Measurements from ENCODE around the gene ZNF267.
"Not testable (repeated sequence)": the region's sequence is repeated elsewhere in the genome, so short reads cannot be mapped to it uniquely, and the experiment has no call there.

ZNF267 gene

DNA sequence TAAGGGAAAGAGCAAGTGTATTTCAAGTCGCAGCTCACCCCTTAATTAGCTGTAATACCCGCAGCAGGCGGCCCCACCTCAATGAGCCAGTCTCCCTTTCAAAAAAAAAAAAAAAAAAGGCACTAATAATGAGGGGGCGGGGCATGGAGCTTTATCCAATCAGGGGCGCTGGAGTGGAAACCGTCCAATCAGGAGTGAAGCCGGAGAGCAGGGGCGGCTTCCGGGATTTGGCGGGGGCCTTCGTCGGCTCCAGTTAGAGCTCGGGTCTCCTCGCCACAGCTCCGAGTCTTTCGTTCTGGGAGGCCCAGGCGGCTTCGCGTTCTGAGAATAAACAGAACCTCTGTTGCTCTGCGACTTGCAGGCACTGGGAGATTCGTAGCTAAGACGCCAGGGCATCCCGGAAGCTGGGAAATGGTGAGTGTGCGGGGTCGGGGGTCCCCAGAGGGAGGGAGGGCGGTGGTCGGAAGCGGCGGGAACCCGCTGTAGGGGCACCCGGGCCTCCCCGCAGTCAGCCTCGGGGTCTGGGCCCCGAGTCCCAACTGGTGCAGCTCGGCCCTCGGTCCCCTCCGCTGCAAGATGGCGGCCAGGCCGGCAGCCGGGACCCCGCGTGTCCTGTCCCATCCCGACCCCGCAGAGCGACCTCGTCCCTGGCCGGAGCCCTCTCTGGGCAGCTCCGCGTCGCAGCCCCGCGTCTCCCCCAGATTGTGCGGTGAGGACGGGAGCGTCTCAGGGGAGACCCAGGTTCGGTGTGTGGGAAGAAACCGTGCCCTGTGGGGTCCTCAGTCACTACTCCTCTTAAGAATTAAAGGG, at the start of gene ZNF267:
Gene ZNF267, plus strand, starts transcription at position 252 of the 810 bp plus-strand sequence. Its CDS starts 160 bp downstream, at position 412.
- Mint-ChIP-seq H3K36me3 (ENCODE audit: low read depth) (peaks cover 51% of the 10 kb centered on the region), H3K27ac (peak within 1 kb of the TSS; percentile 97), H3K4me3 (peak within 1 kb of the TSS; percentile 88), H3K27me3 (no peaks in the 10 kb centered on the region), H3K4me1 (ENCODE audit: low read depth) (peaks cover 76% of the 10 kb centered on the region), H3K9me3 (peaks cover 11% of the 10 kb centered on the region)
- peak; percentile 90 for DNase-seq

DNA sequence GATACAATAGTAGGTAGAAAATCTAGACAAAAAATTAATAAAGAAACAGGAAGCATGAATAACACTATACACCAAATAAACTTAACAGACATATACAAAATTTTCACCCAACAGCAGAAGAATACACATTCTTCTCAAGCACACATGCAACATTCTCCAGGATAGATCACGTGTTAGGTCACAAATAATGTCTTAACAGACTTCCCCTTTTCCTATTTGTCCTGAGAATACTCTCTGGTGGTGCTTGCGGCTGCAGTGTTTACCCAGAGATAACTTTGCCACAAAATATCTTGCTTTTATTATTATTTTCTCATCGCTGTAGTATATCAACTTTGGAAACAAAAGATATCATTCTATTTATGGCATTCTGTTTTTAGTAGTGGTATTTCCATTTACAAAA, 40.6 kb upstream of the ZNF267 start:
- DNase-seq: no peak
- Mint-ChIP-seq H3K9me3 (peaks cover 25% of the 10 kb centered on the region), H3K27ac (no peak overlapping the region), H3K27me3 (peaks cover 10% of the 10 kb centered on the region), H3K4me1 (ENCODE audit: low read depth) (no peaks in the 10 kb centered on the region), H3K4me3 (no peak overlapping the region), H3K36me3 (ENCODE audit: low read depth) (peaks cover 2% of the 10 kb centered on the region)

DNA sequence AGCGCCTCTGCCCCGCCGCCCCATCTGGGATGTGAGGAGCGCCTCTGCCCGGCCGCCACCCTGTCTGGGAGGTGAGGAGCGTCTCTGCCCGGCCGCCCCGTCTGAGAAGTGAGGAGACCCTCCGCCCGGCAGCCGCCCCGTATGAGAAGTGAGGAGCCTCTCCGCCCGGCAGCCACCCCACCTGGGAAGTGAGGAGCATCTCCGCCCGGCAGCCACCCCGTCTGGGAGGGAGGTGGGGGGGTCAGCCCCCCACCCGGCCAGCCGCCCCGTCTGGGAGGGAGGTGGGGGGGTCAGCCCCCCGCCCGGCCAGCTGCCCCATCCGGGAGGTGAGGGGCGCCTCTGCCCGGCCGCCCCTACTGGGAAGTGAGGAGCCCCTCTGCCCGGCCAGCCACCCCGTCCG, 37.2 kb upstream of the ZNF267 start:
- peaks cover 13% of the 10 kb centered on the region for H3K27me3 Mint-ChIP-seq
- H3K4me3 Mint-ChIP-seq; H3K36me3 Mint-ChIP-seq (ENCODE audit: low read depth); H3K4me1 Mint-ChIP-seq (ENCODE audit: low read depth); H3K27ac Mint-ChIP-seq; DNase-seq: not testable (repeated sequence)
- H3K9me3 Mint-ChIP-seq: peaks cover 33% of the 10 kb centered on the region

DNA sequence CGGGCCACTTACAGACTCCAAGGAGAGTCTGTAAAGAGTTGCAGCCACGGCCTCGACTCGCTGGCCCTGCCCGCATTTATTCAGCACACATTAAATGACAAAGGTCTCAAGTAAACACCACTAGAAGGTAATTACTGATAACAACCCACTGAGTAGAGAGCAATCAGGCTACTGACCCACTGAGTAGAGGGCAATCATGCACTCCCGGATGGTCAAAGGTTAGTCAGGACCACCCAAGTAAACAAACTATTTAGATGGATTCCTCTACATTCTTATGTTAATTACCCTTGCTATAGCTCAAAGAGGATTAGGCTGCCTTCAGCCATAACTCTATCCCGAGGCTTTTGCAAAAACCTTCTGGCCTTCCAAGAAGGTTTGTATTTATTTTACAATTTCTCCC, 30.7 kb upstream of the ZNF267 start:
- Mint-ChIP-seq H3K4me1 (ENCODE audit: low read depth) (no peaks in the 10 kb centered on the region), H3K27ac (no peak overlapping the region), H3K27me3 (peaks cover 26% of the 10 kb centered on the region), H3K36me3 (ENCODE audit: low read depth) (peaks cover 5% of the 10 kb centered on the region), H3K4me3 (no peak overlapping the region), H3K9me3 (peaks cover 46% of the 10 kb centered on the region)
- DNase-seq: no peak

DNA sequence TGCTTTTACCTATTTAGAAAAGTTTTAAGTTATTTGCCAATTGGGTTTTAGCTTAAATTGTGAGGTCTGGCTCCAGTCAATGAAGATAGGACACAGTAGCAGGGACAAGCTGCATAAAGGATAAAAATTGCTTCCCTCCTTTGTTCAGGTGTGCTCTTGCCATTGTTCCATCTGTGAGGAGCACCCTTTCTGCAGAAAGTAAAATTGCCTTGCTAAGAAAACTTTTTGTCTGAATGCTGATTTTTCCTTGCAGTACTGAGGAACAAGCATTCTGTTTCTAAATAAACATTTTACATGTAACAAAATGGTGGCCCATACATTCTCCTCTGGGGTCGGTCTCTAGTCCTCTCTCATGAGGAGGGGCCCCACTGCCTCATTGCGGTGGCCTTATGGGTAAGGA, 25.0 kb upstream of the ZNF267 start:
- not testable (repeated sequence) for H3K4me3 Mint-ChIP-seq; H3K27ac Mint-ChIP-seq; H3K27me3 Mint-ChIP-seq; DNase-seq; H3K4me1 Mint-ChIP-seq (ENCODE audit: low read depth)
- Mint-ChIP-seq H3K36me3 (ENCODE audit: low read depth) (peaks cover 10% of the 10 kb centered on the region), H3K9me3 (peaks cover 39% of the 10 kb centered on the region)

DNA sequence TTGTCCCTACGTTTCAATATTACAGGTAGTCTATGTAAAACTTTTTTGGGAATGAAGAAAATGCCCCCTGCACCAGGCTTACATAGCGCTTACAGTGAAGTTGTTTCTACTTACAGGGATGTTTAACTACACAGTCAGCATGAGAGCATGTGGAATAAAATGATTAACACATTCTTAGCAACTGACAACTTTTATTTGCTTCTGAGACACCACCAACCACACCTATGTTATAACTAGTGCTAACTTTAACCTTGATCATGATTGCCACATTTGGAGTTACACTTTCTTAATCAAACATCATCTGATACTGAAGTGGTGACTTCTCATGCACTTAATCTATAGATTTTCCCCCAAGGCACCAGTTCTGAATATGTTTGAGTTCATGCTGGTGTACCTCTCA, 20.3 kb upstream of the ZNF267 start:
- H3K9me3 Mint-ChIP-seq: peaks cover 16% of the 10 kb centered on the region
- H3K27ac Mint-ChIP-seq: no peak overlapping the region
- DNase-seq: no peak
- peaks cover 5% of the 10 kb centered on the region for H3K36me3 Mint-ChIP-seq (ENCODE audit: low read depth)
- no peaks in the 10 kb centered on the region for H3K4me1 Mint-ChIP-seq (ENCODE audit: low read depth)
- no peak overlapping the region for H3K4me3 Mint-ChIP-seq
- H3K27me3 Mint-ChIP-seq: no peaks in the 10 kb centered on the region

DNA sequence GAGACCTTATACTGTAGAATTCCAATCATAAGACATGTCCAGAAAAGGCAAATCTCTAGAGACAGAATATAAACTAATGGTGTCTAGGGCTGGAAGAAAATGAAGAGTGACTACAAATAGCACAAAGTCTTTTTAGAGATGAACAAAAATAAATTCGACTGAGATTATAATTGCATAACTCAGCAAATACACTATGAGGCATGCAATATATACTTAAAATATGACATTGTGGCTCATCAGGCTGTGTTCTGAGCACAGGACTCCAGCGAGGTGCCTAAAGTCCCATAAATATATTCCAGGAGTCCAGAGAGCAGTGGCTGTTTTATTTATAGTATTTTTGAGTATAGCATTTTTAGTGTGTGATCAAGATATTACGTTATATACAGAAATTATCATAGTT, 13.1 kb upstream of the ZNF267 start:
- H3K36me3 Mint-ChIP-seq (ENCODE audit: low read depth): no peaks in the 10 kb centered on the region
- no peak overlapping the region for H3K27ac Mint-ChIP-seq
- no peak for DNase-seq
- no peaks in the 10 kb centered on the region for H3K9me3 Mint-ChIP-seq
- peaks cover 37% of the 10 kb centered on the region for H3K4me1 Mint-ChIP-seq (ENCODE audit: low read depth)
- H3K4me3 Mint-ChIP-seq: no peak overlapping the region
- H3K27me3 Mint-ChIP-seq: no peaks in the 10 kb centered on the region

DNA sequence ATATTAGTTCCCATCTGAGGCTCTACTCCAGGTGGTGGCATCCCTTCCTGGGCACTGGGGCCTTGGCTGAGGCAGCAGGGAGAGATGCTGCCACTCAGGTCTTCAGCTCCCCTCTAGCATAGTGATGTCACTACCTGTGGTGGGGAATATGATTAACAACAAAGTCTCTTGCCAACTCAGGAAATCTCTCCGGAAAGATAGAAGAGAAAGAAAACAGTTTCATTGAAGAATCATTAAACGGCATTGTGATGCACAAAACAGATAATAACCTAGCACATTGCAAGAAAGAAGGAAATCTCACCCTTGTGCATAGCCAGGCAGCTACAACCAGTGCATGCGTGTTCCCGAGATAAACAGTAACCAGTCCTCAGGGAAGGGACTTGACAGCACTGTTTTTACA, 12.2 kb upstream of the ZNF267 start:
- DNase-seq: no peak
- Mint-ChIP-seq H3K4me3 (no peak overlapping the region), H3K27ac (peak overlapping the region; percentile 5), H3K27me3 (no peaks in the 10 kb centered on the region), H3K9me3 (no peaks in the 10 kb centered on the region), H3K4me1 (ENCODE audit: low read depth) (peaks cover 37% of the 10 kb centered on the region), H3K36me3 (ENCODE audit: low read depth) (no peaks in the 10 kb centered on the region)

DNA sequence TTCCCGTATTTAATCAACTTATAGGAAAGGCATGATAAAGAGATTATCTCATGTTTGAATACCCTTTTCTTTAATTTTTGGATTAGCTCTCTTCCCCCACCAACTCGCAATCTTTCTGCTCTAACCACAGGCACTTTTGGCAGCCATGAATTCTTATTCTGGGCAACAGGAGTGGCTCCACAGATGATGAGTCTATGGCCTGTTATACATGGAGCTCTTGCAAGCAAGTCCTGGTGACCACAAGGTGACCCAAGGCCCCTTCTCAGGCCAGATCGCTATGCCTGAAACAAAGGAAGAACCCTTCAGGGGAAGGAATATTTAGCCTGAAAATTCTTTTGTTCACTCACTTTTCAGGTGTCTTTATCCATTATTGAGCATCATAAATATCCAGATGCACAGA, 10.8 kb upstream of the ZNF267 start:
- peaks cover 37% of the 10 kb centered on the region for H3K4me1 Mint-ChIP-seq (ENCODE audit: low read depth)

DNA sequence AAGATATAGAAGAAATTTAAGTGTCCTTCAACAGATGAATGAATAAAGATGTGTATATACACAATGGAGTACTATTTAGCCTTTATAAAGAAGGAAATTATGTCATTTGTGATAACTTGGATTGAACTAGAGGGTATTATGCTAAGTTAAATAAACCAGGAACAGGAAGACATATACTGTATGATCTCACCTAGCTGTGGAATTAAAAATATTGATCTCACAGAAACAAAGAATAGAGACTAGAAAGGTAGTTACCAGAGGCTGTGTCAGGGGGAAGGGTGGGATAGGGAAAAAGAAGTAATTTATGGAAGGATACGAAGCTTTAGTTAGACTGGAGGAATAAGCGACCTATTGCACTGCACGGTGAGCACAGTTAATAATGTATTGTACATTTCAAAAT, 5.4 kb upstream of the ZNF267 start:
- Mint-ChIP-seq H3K4me1 (ENCODE audit: low read depth) (peaks cover 53% of the 10 kb centered on the region), H3K9me3 (peaks cover 11% of the 10 kb centered on the region), H3K36me3 (ENCODE audit: low read depth) (no peaks in the 10 kb centered on the region), H3K27me3 (no peaks in the 10 kb centered on the region), H3K4me3 (no peak overlapping the region), H3K27ac (peak overlapping the region; percentile 98)
- no peak for DNase-seq

More for the DNA sequence above, 10.8 kb upstream of the ZNF267 start:
- no peaks in the 10 kb centered on the region for H3K36me3 Mint-ChIP-seq (ENCODE audit: low read depth)
- no peak overlapping the region for H3K4me3 Mint-ChIP-seq
- H3K9me3 Mint-ChIP-seq: no peaks in the 10 kb centered on the region
- no peak overlapping the region for H3K27ac Mint-ChIP-seq
- H3K27me3 Mint-ChIP-seq: no peaks in the 10 kb centered on the region
- DNase-seq: no peak

DNA sequence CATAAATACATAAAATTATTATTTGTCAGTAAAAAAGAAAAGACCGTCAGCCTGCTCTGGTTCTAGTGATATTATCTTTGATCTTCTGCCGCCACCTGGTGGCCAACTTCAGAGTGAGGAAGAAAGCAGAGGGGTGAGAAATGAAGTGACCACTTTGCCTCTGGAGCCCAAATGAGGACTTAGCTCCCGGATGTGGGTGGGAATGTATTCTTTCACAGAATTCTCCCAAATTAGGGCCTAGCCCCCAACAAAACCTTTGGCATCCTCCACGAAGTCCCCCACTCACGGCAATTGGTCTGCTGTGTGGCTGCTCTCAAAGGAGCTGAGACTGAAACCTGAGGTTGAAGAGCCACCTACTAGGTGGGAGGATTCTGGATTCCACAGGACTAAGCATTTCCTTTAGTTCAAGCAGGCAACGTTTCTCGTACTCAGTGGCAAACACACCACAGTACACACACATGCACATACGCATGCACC, 4.9 kb upstream of the ZNF267 start:
- Mint-ChIP-seq H3K4me1 (ENCODE audit: low read depth) (peaks cover 56% of the 10 kb centered on the region), H3K27ac (peak overlapping the region; percentile 98), H3K4me3 (peak overlapping the region; percentile 62), H3K36me3 (ENCODE audit: low read depth) (peaks cover 2% of the 10 kb centered on the region), H3K9me3 (peaks cover 11% of the 10 kb centered on the region), H3K27me3 (no peaks in the 10 kb centered on the region)
- DNase-seq: peak; percentile 86

DNA sequence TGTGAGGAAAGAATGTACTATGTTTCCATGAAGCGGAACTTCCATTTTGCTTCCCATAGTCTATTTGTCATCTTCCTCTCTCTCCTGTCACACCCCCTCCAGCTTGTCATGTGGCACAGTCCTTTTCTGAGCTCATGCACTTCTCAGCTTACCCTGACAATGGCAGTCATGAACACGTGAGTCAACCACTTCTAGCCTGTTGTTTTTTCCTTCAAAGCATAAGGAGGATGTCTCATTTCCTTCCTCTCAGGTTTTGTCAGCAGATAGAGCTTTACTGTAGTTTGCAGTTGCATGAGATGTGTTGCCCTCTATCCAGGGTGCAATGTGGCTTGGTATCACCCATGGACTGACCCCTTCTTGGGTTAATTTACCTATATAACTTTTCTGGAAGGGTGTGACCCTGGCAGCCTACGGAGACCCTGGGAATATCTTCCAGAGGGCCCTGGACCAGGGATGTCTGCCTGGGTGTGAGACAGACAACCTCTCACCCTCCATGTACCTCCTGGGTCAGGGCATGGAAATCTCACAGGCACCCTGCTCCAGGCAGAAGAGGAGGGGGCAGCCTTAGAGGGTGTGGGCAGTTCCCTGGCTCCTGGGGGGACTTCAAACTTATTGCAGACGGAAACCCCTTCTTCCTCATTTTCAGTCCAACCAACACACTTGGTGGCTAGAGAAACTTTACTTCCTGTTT, 4.0 kb upstream of the ZNF267 start:
- Mint-ChIP-seq H3K9me3 (peaks cover 11% of the 10 kb centered on the region), H3K27ac (peak overlapping the region; percentile 98), H3K36me3 (ENCODE audit: low read depth) (peaks cover 10% of the 10 kb centered on the region), H3K27me3 (no peaks in the 10 kb centered on the region), H3K4me1 (ENCODE audit: low read depth) (peaks cover 54% of the 10 kb centered on the region), H3K4me3 (peak overlapping the region; percentile 62)
- peak; percentile 74 for DNase-seq

DNA sequence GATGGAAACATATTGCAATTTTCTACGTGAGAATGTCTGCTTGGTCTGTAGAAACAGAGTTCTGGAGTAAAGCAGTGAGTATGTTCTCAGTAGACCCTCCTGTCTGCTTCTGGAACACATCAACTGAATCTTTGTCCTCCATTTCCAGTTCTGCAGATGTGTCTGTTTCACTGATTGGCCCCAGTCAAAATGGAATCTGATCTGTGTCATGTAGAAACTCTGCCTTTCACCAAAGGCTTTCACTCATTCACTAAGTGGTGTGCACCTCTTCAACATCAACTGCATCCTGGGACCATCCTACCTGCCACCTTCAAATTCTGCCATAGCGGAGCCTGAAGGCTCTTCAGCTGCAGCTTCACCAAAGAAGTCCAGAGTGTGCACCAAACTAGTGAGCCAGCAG, 2.8 kb upstream of the ZNF267 start:
- peak overlapping the region; percentile 32 for H3K4me3 Mint-ChIP-seq
- H3K27me3 Mint-ChIP-seq: no peaks in the 10 kb centered on the region
- H3K9me3 Mint-ChIP-seq: peaks cover 11% of the 10 kb centered on the region
- H3K36me3 Mint-ChIP-seq (ENCODE audit: low read depth): peaks cover 21% of the 10 kb centered on the region
- peaks cover 53% of the 10 kb centered on the region for H3K4me1 Mint-ChIP-seq (ENCODE audit: low read depth)
- peak overlapping the region; percentile 87 for H3K27ac Mint-ChIP-seq
- DNase-seq: no peak

DNA sequence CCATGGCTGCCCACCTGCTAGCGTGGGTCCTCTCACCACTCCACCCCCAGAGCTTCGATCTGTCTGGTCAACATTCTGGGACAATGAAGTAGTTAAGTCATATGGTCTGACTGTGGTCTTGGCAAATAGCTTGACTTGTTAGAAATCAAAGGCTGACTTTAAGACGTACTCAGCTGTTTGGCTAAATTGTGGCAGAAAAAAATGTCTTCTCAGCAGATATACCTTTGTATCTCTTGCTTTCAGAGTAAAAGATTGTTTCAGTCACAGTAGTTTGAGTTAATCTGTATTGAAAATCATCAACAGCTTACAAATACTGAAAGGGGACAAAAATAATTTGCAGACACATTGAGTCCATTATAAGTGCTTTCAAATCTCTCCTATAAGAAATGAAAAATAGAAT, 2.1 kb upstream of the ZNF267 start:
- no peak for DNase-seq
- H3K36me3 Mint-ChIP-seq (ENCODE audit: low read depth): peaks cover 28% of the 10 kb centered on the region
- peaks cover 11% of the 10 kb centered on the region for H3K9me3 Mint-ChIP-seq
- H3K4me1 Mint-ChIP-seq (ENCODE audit: low read depth): peaks cover 60% of the 10 kb centered on the region
- peak overlapping the region; percentile 52 for H3K27ac Mint-ChIP-seq
- no peak overlapping the region for H3K4me3 Mint-ChIP-seq
- no peaks in the 10 kb centered on the region for H3K27me3 Mint-ChIP-seq

DNA sequence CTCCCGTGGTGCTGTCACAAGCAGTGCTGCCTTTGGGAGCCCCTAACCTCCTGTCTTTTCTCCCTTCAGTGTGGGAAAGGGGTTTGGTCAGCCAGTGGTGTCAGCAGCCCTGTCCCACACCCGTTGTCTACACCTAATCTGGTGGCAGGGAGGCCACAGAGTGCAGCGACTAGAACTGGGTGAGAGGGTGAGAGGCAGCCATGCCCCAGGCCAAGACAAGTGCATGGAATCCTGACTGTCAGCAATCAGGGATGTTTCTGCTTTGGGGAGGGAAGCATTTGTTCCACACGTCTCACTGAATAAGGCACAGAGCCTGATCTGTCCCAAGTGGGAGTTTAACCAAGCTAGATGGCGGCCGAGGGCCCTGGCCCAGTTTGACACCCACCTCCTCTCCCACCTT, 1.4 kb upstream of the ZNF267 start:
- Mint-ChIP-seq H3K27ac (no peak overlapping the region), H3K9me3 (peaks cover 11% of the 10 kb centered on the region), H3K4me3 (no peak overlapping the region), H3K36me3 (ENCODE audit: low read depth) (peaks cover 35% of the 10 kb centered on the region), H3K4me1 (ENCODE audit: low read depth) (peaks cover 67% of the 10 kb centered on the region), H3K27me3 (no peaks in the 10 kb centered on the region)
- DNase-seq: no peak

Measured in activated T-cell treated with anti-CD3 and anti-CD28 coated beads, Interleukin-2, amount 50 U/mL, for 24 hours (primary cell).